Activated CD8-positive, alpha-beta T cell treated with anti-CD3 and anti-CD28 coated beads for 36 hours (primary cell): Measurements from ENCODE around the gene RNF115. TPM values are rescaled to one million over a fixed set of nuclear protein-coding genes. Genes with fewer than 3 reads are reported as not detected.

Experiments used
- ATAC-seq: fragments of 200-7000 bp; cut with Tn5 transposase; one replicate; pipeline ENCODE4 v1.10.0; 2021; ENCODE audit warnings: mild to moderate bottlenecking, moderate library complexity
- CTCF ChIA-PET: fragments of 350-600 bp; sonication (Branson Sonifier 250); formaldehyde crosslinking; loops from one replicate; lab custom pipeline; 2021; ENCODE audit warnings: antibody characterized with exemption; lab: Charles Lee
- POLR2A ChIA-PET: fragments of 350-600 bp; sonication (Branson Sonifier 250); formaldehyde crosslinking; loops from one replicate; lab custom pipeline; 2021; ENCODE audit warnings: antibody characterized with exemption; lab: Charles Lee
- DNase-seq: peaks from one replicate; pipeline ENCODE4 v3.0.0-alpha.2; 2020
- H3K27ac Mint-ChIP-seq: one replicate; pipeline ENCODE4 v1.8.0; 2021; ENCODE audit warnings: mild to moderate bottlenecking, mixed read lengths
- H3K27me3 Mint-ChIP-seq: one replicate; pipeline ENCODE4 v1.8.0; 2021; ENCODE audit warnings: mixed read lengths
- H3K36me3 Mint-ChIP-seq: one replicate; pipeline ENCODE4 v1.8.0; 2021; ENCODE audit warnings: low read depth, mixed read lengths
- H3K4me1 Mint-ChIP-seq: one replicate; pipeline ENCODE4 v1.8.0; 2021; ENCODE audit warnings: low read depth, mixed read lengths
- H3K4me3 Mint-ChIP-seq: one replicate; pipeline ENCODE4 v1.8.0; 2021; ENCODE audit warnings: mild to moderate bottlenecking, moderate library complexity, mixed read lengths
- H3K9me3 Mint-ChIP-seq: one replicate; pipeline ENCODE4 v1.8.0; 2021; ENCODE audit warnings: mixed read lengths
- intact Hi-C: fragments of 100-400 bp; cut with micrococcal nuclease; formaldehyde crosslinking; loops from one replicate; pipeline ENCODE4 v1.10.0; 2022
- total RNA-seq, 2 experiments: library from RNA; stranded (reverse); gene quantifications; one replicate each; pipeline ENCODE4 v1.2.3, GENCODE V29; 2021
- TF ChIP-seq, protein P1 (sequence below): fragments of 200-600 bp; IDR thresholded peaks from one replicate; pipeline ENCODE4 v1.8.0; 2022; ENCODE audit warnings: antibody characterized with exemption, mild to moderate bottlenecking

RNF115 gene
- total RNA-seq, 2 experiments from 2014 or later: 12.6 to 13.1 TPM

DNA sequence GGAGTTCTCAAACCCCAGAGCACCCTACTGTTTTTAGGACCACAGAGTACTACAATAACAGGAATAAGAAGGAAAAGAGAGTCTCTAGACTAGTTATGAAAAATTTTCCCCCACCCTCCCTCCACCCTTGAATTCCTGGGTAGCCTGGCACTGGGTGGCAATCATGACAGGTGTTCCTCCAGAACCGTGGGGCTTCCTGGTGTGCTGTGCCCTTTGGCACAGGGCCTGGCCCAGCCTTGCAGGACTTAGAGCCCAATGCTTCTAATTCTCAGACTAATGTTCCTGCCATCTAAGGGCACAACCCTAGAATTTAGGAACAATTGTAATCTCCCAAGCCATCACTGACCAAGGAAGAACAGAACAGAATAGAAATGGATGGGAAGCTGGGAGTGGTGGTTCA, 106.1 kb downstream of the RNF115 start:
- H3K4me1 Mint-ChIP-seq: peaks cover 38% of the 10 kb centered on the region
- no peak overlapping the region for H3K4me3 Mint-ChIP-seq
- CTCF ChIA-PET: no interaction called here
- intact Hi-C loops: no loop called here
- no peak overlapping the region for H3K27ac Mint-ChIP-seq
- DNase-seq: no peak
- POLR2A ChIA-PET: no interaction called here
- peaks cover 9% of the 10 kb centered on the region for H3K27me3 Mint-ChIP-seq
- no peaks in the 10 kb centered on the region for H3K9me3 Mint-ChIP-seq
- H3K36me3 Mint-ChIP-seq: no peaks in the 10 kb centered on the region
- TF ChIP-seq, protein P1, sequence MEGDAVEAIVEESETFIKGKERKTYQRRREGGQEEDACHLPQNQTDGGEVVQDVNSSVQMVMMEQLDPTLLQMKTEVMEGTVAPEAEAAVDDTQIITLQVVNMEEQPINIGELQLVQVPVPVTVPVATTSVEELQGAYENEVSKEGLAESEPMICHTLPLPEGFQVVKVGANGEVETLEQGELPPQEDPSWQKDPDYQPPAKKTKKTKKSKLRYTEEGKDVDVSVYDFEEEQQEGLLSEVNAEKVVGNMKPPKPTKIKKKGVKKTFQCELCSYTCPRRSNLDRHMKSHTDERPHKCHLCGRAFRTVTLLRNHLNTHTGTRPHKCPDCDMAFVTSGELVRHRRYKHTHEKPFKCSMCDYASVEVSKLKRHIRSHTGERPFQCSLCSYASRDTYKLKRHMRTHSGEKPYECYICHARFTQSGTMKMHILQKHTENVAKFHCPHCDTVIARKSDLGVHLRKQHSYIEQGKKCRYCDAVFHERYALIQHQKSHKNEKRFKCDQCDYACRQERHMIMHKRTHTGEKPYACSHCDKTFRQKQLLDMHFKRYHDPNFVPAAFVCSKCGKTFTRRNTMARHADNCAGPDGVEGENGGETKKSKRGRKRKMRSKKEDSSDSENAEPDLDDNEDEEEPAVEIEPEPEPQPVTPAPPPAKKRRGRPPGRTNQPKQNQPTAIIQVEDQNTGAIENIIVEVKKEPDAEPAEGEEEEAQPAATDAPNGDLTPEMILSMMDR: no peak
- ATAC-seq: no peak

DNA sequence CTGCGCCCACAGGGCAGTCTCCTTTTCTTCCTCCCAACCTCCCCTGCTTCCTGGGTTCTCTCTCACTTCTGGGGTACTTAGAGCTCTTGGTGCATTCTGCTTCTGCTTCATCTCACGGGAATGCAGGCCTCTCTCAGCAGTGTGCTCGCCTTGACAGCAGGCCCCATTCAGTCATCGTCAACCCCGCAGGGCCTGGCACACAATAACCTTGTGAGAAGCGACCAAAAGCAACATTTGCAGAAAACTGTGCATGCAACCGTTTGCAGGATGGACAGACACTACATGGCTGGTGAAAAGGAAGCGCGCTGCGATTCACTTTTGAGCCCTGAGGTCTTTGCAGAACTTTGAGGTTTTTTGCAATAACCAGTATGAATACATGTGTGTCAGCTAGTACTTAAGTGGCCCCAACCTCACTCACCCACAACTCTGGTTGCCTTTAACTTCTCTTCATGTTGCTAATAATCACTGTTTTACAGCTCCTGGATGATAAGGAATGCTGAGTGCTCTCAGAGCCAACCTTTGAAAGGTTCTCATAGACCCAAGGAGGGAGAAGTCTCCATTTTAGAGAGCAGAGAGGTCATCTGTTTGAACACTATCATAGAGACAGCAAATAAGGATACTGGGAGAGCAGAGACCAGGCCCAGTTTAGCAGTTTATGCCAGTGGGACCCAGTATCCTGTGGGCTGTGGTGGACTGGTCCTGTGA, 107.1 kb downstream of the RNF115 start:
- CTCF ChIA-PET: no interaction called here

DNA sequence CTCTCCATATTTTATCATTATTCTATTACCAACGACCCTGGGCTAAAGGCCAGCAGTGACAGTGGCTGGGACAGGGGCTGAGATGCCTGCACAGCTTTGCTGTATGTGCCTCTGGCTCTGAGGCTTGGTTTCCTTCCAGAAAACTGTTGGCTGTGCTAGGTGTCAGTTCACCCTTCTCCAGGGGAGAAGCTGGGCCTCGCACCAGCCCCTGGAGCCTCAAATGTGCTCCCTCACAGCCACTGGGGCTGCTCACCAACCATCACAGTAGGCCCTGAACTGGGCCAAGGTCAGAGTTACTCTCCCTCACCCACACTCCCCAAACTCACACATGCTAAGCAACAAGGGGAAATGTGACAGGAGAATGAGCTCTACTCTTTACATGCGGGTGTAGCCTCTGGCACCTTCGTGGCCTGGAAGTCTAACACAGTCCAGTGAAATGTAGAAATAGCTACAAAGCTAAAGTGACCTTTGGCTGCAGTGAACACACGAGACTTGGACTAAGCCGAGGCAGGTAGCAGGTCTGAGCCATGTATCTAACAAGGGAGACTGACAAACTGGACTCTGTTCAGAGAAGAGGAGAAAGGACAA, 109.3 kb downstream of the RNF115 start:
- H3K4me3 Mint-ChIP-seq: no peak overlapping the region
- ATAC-seq (no peak), DNase-seq (no peak)
- no peak overlapping the region for H3K27ac Mint-ChIP-seq
- ChIA-PET CTCF (no interaction called here), POLR2A (no interaction called here)
- H3K9me3 Mint-ChIP-seq: no peaks in the 10 kb centered on the region
- intact Hi-C loops: no loop called here
- TF ChIP-seq, protein P1: no peak
- H3K27me3 Mint-ChIP-seq: no peaks in the 10 kb centered on the region
- peaks cover 21% of the 10 kb centered on the region for H3K4me1 Mint-ChIP-seq
- H3K36me3 Mint-ChIP-seq: no peaks in the 10 kb centered on the region

More for the DNA sequence above, 107.1 kb downstream of the RNF115 start:
- intact Hi-C loops: no loop called here
- POLR2A ChIA-PET: no interaction called here
- H3K27ac Mint-ChIP-seq: peak overlapping the region; percentile 53
- H3K9me3 Mint-ChIP-seq: no peaks in the 10 kb centered on the region
- peaks cover 5% of the 10 kb centered on the region for H3K27me3 Mint-ChIP-seq
- H3K36me3 Mint-ChIP-seq: no peaks in the 10 kb centered on the region
- DNase-seq: peak; percentile 19
- no peak overlapping the region for H3K4me3 Mint-ChIP-seq
- peak; percentile 28 for ATAC-seq
- H3K4me1 Mint-ChIP-seq: peaks cover 38% of the 10 kb centered on the region
- TF ChIP-seq, protein P1: no peak

DNA sequence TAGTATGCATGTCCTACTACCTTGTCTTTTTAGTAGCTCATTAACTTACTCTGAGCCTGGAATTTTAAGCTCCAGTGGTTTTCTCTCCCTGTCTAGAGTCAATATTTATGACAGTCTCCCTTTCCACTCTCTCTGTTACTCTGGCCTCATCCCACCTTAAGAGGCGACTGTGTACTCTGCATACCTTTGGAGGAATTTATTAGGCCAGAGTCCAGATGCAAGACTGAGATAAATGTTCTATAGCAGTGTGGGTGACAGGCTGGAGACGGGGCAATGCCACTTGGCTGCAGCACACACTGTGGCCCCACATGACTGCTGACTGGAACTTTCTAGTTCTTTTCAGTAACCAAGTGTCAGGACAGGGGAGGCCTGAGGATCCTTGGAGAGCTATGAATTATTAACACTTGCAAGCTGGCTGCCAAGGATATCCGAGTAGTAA, 112.7 kb downstream of the RNF115 start:
- intact Hi-C loops: no loop called here
- Mint-ChIP-seq H3K27me3 (no peaks in the 10 kb centered on the region), H3K9me3 (no peaks in the 10 kb centered on the region), H3K4me1 (no peaks in the 10 kb centered on the region), H3K27ac (no peak overlapping the region), H3K36me3 (no peaks in the 10 kb centered on the region), H3K4me3 (no peak overlapping the region)
- no peak for ATAC-seq
- POLR2A ChIA-PET: no interaction called here
- no peak for DNase-seq
- CTCF ChIA-PET: interaction anchor here (2.5 kb wide), 1 partner anchor 10 kb away, joined by 11 read pairs; no protein-coding TSS in a partner anchor
- TF ChIP-seq, protein P1: no peak
